Measurements from ENCODE around the gene RBM38. TPM values are rescaled to one million over a fixed set of nuclear protein-coding genes. Genes with fewer than 3 reads are reported as not detected.
"Not testable (repeated sequence)": the region's sequence is repeated elsewhere in the genome, so short reads cannot be mapped to it uniquely, and the experiment has no call there.

The RBM38 gene
- total RNA-seq, 2 donors from 2014 or later: 26.9 to 44.8 TPM

DNA sequence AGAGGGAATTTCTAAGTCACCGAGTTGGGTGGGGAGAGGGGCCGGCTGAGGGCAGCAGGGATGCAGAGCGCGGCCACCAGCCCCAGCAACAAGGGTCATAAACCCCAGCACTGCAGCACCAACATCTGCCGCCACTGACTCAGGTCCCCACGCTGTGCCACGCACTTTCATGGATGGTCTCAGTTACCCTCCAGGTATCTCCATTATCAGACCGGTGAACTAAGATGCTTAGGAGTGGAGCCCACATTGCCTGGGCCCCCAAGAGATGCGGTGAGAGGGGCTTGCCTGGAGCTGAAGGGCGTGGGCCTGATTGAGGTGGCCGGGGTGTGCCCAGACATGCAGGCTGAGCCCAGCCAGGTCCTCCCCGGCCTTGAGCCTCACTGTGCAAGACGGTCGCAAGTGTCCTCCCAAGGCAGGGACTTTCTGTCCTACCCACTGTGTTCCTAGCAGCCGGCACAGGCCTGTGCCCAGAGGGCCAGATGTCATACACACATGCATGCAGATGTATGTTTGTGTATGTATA is 19.3 kb downstream of the RBM38 start:
- DNase-seq (no peak), ATAC-seq (no peak)
- intact Hi-C loops (cut with DNase I, micrococcal nuclease): no loop called here

- DNase-seq: no peak
- intact Hi-C loops (cut with DNase I, micrococcal nuclease): no loop called here
- ATAC-seq: no peak
These were observed 19.7 kb downstream of the RBM38 start for GRCh38 chr20:57410924-57411323.

GRCh38 chr20:57411406-57412283 is 20.4 kb downstream of the RBM38 start:
- intact Hi-C loops (cut with DNase I, micrococcal nuclease): no loop called here
- no peak for ATAC-seq
- DNase-seq: no peak

- DNase-seq: no peak
- intact Hi-C loops (cut with DNase I, micrococcal nuclease): no loop called here
- ATAC-seq: no peak
These were observed 21.3 kb downstream of the RBM38 start for GRCh38 chr20:57412347-57413029.

GRCh38 chr20:57413986-57414385 is 22.8 kb downstream of the RBM38 start:
- DNase-seq (no peak), ATAC-seq (no peak)
- intact Hi-C loops (cut with DNase I, micrococcal nuclease): no loop called here

DNA sequence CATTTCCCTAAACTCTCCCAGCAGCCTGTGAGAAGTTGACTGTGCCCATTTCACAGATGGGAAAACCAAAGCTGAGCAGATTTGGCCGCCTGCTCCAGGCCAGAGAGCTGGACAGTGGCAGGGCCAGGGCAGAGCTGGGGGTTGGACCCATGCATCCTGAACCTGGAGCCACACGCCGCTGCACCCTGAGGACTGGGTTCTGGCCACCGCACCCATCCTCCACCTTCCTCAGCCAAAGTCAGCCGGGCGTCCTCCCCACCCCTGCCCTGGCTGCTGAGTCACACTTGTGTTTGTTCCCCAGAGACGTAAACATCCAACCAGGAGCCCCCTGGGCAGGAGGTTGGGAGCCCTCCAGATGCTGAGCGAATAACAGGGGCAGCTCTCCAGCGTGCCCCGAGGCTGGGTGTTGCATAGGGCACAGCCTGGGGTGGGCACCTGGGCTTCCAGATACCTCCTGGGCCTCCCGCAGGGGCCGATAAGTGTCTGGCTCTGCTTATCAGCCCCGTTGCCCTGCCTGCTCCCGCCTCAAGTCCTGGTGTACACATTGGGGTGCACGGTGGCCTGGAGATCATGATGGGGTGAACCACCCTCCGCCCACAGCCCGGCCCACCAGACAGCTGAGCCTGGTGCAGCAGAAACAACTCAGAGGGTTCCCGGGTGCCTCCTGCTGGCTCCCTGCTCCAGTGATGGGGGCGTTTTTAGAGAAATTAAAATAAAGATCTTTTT is 23.8 kb downstream of the RBM38 start:
- intact Hi-C loops (cut with DNase I, micrococcal nuclease): no loop called here
- ATAC-seq: no peak
- no peak for DNase-seq

DNA sequence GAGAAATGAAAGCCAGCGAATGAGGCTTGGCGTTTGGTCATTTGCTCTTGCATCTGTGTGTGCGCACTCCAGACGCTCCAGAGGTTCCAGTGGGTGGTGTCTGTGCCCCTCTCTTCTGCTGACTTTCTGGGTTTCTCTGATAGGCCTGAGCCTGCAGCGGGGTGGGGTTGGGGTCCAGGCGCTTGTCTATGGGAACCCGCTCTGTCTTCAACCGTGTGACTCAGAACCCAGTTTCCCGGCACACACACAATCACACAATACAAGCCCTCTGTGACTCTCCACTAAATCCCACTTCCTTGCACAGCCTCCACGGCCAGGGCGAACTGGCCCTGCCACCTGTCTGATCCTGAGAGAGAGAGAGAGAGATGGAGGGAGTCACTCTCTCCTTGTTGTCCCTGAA is 24.6 kb downstream of the RBM38 start:
- intact Hi-C loops (cut with DNase I, micrococcal nuclease): no loop called here
- ATAC-seq (no peak), DNase-seq (no peak)

GRCh38 chr20:57416296-57417022 is 25.3 kb downstream of the RBM38 start:
- intact Hi-C loops (cut with DNase I, micrococcal nuclease): no loop called here
- ATAC-seq (no peak), DNase-seq (no peak)

- ATAC-seq (no peak), DNase-seq (no peak)
- intact Hi-C loops (cut with DNase I, micrococcal nuclease): no loop called here
These were observed 26.0 kb downstream of the RBM38 start for GRCh38 chr20:57417051-57417689.

DNA sequence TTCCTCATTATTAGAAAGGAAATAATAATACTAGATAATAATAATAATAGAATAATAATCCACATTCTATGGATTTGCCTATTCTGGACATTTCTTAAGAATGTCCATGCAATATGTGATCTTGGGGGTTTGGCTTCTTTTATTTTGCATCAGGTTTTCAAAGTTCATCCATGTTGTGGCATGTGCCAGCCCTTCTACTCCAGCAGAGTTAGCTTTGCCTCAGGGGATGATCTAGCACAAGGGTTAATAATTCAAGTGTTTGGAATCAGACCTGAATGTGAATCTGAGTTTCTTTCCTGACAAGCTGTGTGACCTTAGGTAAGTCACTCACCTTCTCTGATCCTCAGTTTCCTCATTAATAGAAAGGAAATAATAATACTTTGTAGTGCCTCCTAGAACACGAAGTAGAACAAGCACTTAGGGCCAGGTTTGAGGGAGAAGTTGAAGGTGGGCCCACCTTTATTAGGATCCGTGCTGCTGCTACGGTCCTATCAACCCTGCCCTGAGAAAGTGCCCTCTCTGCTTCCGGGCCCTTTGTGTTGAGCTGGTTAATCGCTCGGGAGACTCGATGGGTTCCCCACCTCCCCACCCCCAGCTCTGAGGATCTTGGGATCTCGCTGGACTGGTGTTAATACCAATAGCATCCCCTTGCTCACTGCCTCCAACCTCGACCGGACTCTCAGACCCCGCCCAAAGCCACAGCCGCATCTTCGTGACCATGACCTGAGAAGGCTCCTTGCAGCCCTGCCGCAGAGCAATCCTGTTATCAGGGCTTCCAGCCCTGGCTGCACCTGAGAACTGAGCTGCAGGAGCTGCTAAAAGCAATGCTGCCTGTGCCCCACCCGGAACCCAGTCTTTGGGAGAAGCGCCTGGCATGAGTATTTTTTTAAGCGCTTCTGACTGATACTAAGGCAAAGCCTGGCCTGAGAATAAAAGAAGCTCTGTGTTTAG is 26.9 kb downstream of the RBM38 start:
- intact Hi-C loops (cut with DNase I, micrococcal nuclease): no loop called here
- ATAC-seq (no peak), DNase-seq (no peak)

GRCh38 chr20:57419479-57419878 is 28.3 kb downstream of the RBM38 start:
- DNase-seq; intact Hi-C loops (cut with DNase I, micrococcal nuclease); ATAC-seq: not testable (repeated sequence)

- ATAC-seq: no peak
- DNase-seq: no peak
- intact Hi-C loops (cut with DNase I, micrococcal nuclease): no loop called here
These were observed 29.5 kb downstream of the RBM38 start for GRCh38 chr20:57420571-57421252.

DNA sequence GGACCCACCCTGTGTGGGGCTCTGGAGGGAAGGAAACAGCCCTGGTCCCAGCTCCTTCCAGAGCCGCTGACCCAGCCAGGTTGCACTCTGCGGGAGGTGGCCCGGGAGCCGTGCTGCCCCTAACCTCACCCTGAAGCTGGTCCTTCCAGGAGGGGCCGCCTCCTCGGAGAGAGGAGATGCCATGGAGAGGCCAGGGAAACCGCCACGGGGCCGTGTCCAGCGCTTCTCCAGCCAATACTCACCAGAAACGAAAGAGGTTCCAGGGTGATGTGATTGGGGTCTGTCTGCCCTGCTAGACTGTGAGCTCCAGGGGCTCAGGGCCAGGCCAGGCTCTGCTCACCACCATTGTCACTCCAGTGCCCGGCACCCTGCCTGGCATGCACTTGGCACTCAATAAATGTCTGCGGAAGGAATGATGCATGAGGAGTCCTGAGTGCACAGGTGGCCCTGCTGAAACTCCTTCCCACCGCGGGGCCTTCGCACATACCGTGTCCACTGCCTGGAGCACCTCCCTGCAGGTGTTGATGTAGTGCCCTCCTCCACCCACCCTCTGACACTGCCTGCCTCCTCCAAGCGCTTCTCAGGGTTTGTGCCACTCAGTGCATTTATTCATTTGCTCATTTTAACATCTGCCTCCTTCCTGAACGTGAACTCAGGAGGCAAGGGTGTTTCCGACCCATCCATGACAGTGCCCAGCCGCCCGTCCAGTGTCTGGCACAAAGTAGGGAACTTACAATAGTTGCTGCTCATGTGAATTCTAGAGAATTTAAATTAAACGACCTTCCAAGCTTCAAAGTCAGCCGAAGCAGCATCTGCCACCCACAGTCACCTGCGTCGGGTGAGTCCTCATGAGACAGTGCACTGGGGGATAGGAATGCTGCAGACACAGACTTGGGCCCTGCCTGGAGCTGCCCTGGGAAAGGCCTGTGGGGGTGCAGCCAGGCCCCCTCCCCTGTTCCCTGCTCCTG is 30.3 kb downstream of the RBM38 start:
- DNase-seq (no peak), ATAC-seq (no peak)
- intact Hi-C loops (cut with DNase I, micrococcal nuclease): no loop called here

- intact Hi-C loops (cut with DNase I, micrococcal nuclease): no loop called here
- no peak for ATAC-seq
- DNase-seq: no peak
These were observed 31.1 kb downstream of the RBM38 start for GRCh38 chr20:57422254-57422653.

GRCh38 chr20:57425150-57426013 is 34.2 kb downstream of the RBM38 start:
- intact Hi-C loops (cut with DNase I, micrococcal nuclease): no loop called here
- ATAC-seq (peak; percentile 49), DNase-seq (no peak)

Data from left colon (tissue), 2 donors.